Astrocyte (in vitro differentiated cells and primary cell): Measurements from ENCODE around the gene RNF145.

Experiments used
- EZH2 ChIP-seq: IDR thresholded peaks from 2 replicates; pipeline ENCODE4 v1.6.1; 2012; ENCODE audit warnings: mild to moderate bottlenecking, low read length, inconsistent platforms; ENCODE audit not compliant: insufficient read depth
- TF ChIP-seq, protein P1 (sequence below): IDR thresholded peaks from 2 replicates; pipeline ENCODE4 v1.5.1; 2011; ENCODE audit warnings: low read depth, mild to moderate bottlenecking, inconsistent platforms, low read length, moderate library complexity; ENCODE audit not compliant: insufficient read depth

DNA sequence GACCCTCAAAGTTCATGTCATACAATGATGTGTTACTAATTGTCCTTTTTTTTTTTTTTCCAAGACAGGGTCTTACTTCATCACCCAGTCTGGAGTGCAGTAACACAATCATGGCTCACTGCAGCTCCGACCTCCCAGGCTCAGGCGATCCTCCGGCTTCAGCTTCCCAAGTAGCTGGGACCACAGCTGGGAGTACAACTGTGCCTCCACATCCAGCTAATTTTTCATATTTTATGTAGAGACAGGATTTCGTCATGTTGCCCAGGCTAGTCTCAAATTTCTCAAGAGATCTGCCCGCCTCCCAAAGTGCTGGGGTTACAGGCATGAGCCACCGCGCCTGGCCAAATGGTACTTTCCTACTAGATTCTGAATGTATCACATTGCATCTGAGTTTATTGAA lies 60.3 kb downstream of the RNF145 start:
- TF ChIP-seq, protein P1, sequence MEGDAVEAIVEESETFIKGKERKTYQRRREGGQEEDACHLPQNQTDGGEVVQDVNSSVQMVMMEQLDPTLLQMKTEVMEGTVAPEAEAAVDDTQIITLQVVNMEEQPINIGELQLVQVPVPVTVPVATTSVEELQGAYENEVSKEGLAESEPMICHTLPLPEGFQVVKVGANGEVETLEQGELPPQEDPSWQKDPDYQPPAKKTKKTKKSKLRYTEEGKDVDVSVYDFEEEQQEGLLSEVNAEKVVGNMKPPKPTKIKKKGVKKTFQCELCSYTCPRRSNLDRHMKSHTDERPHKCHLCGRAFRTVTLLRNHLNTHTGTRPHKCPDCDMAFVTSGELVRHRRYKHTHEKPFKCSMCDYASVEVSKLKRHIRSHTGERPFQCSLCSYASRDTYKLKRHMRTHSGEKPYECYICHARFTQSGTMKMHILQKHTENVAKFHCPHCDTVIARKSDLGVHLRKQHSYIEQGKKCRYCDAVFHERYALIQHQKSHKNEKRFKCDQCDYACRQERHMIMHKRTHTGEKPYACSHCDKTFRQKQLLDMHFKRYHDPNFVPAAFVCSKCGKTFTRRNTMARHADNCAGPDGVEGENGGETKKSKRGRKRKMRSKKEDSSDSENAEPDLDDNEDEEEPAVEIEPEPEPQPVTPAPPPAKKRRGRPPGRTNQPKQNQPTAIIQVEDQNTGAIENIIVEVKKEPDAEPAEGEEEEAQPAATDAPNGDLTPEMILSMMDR, result no peak
- no peak for TF ChIP-seq EZH2
